ENCODE data around the gene CENPB. TPM values are rescaled to one million over a fixed set of nuclear protein-coding genes. Genes with fewer than 3 reads are reported as not detected.

The CENPB gene
- total and polyA plus RNA-seq, 12 donors = 52.3 to 95.7 (median 67.7) TPM

DNA sequence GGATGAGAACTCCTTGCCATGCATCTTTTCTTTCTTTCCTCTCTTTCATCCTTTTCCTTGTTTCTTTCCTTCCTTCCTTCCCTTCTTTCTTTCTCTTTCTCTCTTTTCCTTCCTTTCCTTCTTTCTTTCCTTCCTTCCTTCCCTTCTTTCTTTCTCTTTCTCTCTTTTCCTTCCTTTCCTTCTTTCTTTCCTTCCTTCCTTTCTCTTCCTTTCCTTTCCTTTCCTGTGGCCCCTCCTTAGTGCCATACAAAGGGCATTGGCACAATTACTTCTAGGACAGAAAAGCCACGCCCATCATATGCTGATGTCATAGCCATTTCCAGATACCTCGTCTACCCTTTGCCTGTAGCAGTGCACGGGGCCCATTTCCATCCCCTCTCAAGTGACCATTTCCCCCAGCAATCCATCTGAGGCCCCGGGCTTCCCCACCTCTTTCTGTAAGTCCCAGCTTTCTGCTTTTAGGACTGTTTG lies 2.2 kb upstream of the CENPB start:
- DNase-seq (no peak), ATAC-seq (no peak)
- Histone ChIP-seq H3K27ac (no peak overlapping the region), H3K4me3 (no peak overlapping the region), H3K36me3 (peaks cover 0 to 11% (median 0%) of the 10 kb centered on the region in 9 donors), H3K4me1 (peaks cover 17 to 36% (median 28%) of the 10 kb centered on the region in 9 donors), H3K27me3 (no peaks in the 10 kb centered on the region), H3K9me3 (no peaks in the 10 kb centered on the region)
- intact Hi-C loops (cut with DNase I) = loop anchor here in 4 of 10 donors (5.0 to 10.0 kb wide), 3 partner anchors 34 to 296 kb away; partner anchors contain the start of gene AP5S1 (in 2 of the 4)
- WGBS, 2 donors = 54 to 62% methylated on average over 4 of the region's 4 CpGs
- TF ChIP-seq, protein P1, sequence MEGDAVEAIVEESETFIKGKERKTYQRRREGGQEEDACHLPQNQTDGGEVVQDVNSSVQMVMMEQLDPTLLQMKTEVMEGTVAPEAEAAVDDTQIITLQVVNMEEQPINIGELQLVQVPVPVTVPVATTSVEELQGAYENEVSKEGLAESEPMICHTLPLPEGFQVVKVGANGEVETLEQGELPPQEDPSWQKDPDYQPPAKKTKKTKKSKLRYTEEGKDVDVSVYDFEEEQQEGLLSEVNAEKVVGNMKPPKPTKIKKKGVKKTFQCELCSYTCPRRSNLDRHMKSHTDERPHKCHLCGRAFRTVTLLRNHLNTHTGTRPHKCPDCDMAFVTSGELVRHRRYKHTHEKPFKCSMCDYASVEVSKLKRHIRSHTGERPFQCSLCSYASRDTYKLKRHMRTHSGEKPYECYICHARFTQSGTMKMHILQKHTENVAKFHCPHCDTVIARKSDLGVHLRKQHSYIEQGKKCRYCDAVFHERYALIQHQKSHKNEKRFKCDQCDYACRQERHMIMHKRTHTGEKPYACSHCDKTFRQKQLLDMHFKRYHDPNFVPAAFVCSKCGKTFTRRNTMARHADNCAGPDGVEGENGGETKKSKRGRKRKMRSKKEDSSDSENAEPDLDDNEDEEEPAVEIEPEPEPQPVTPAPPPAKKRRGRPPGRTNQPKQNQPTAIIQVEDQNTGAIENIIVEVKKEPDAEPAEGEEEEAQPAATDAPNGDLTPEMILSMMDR (IDR thresholded peaks at IDR 0.05) = no peak

DNA sequence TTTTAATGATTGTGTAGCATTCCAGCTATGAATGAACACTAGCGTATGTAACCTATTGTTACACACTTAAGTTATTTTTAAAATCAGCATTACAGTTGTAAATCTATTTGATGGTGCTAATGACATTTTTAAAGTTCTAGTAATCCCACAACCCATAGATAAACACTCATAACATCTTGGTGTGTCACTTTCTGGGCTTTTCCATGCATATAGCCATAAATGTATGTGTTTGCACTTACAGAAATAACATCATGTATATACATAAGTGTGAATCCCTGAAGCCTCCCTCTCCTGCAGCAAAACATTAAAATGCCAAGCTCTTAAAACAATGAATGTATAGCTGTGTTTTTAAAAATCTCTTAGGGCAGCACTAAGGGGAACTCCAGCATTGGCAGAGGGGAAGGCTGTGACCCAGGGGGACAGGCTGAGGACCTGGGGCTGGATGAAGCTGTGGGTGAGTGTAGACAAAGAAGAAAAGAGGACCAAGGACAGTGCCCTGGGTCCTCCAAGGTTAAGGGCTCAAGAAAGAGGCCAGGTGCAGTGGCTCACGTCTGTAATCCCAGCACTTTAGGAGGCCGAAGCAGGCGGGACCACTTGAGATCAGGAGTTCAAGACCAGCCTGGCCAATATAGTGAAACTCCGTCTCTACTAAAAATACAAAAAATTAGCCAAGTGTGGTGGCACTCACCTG lies 929 bp upstream of the CENPB start:
- TF ChIP-seq, protein P1 (IDR thresholded peaks at IDR 0.05) = no peak
- 79 to 82% methylated on average over 5 of the region's 5 CpGs for WGBS, 2 donors
- Histone ChIP-seq H3K4me3 (peak overlapping the region in 8 of 10 donors; percentile 13 to 50 (median 46)), H3K36me3 (peaks cover 0 to 14% (median 0%) of the 10 kb centered on the region in 9 donors), H3K9me3 (no peaks in the 10 kb centered on the region), H3K4me1 (peaks cover 17 to 43% (median 33%) of the 10 kb centered on the region in 9 donors), H3K27ac (peak overlapping the region in 5 of 10 donors; percentile 18 to 58 (median 40)), H3K27me3 (no peaks in the 10 kb centered on the region)
- no peak for DNase-seq
- ATAC-seq = no peak
- intact Hi-C loops (cut with DNase I) = loop anchor here in 8 of 10 donors (2.0 to 10.0 kb wide), 6 partner anchors 31 to 297 kb away; partner anchors contain the start of gene AP5S1 (in 5 of the 8)

DNA sequence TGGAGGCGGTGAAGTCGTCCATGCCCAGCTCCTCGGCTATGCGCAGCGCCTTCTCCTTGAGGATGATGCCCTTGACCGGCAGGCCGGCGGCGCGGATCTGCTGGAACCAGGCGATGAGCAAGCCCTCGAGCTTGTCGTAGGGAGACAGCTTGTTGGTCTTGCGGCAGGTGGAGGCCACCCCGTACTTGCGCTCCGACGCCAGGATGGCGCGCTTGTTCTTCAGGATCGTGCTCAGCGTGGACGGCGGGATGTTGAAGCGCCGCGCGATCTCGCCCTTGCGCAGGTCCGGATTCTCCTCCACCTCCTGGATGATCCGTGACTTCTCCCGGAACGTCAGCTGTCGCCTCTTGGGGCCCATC lies 435 bp downstream of the CENPB start:
- intact Hi-C loops (cut with DNase I) = loop anchor here in 9 of 10 donors (1.0 to 10.0 kb wide), 8 partner anchors 33 to 299 kb away; partner anchors contain the start of gene AP5S1 (in 7 of the 9)
- H3K9me3 ChIP-seq = no peaks in the 10 kb centered on the region
- H3K36me3 ChIP-seq = peaks cover 0 to 16% (median 0%) of the 10 kb centered on the region in 9 donors
- peak in 4 of 8 donors; percentile 1 to 19 (median 3) for ATAC-seq
- 0 to 1% methylated on average over 35 of the region's 35 CpGs for WGBS, 2 donors
- no peaks in the 10 kb centered on the region for H3K27me3 ChIP-seq
- TF ChIP-seq, protein P1 (IDR thresholded peaks at IDR 0.05) = no peak
- peak overlapping the region; percentile 47 to 90 (median 70) for H3K4me3 ChIP-seq
- peak overlapping the region; percentile 61 to 89 (median 84) for H3K27ac ChIP-seq
- H3K4me1 ChIP-seq = peaks cover 21 to 48% (median 35%) of the 10 kb centered on the region in 9 donors
- DNase-seq = peak; percentile 50 to 56

DNA sequence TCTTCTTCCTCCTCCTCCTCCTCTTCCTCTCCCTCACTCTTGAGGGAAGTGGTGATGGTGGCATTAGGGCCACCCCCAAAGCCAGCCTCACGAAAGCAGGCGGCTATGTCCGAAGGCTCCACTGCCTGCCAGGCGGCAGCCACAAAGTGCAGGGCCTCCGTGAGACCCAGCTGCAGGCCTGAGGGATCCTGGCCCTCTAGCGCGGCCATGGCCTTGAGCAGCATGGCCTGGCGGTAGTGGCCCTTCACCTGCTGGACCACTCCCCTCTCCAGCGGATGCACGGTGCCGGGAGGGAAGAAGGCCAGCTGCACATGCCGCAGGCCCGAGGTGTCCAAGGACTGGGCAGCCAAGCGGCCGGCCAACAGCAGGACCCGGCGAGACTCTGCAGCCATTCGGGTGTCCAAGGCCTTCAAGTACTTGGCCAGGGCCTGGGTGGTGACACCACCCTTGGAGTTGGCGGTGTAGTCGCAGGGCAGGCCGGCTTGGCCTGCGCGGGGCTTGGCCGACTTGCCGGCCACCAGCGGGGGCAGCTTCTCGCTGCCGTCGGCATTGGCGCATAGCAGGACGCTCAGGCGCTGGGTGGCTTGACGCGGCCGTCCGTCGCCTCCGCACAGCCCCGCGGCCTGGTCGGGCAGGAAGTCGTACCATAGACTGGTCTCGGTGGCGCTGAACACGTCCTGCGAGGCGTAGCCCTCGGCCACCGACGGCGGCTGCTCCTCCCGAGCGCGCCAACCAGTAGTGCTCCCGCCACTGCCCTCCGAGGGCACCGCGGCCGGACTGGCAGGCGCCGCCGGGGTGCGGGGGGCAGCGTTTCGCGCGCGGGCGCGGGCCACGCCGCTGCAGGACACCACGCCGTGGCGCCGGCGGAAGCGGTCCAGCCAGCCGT lies 1.1 kb downstream of the CENPB start:
- TF ChIP-seq, protein P1 (IDR thresholded peaks at IDR 0.05) = no peak
- DNase-seq (peak in 1 of 2 donors; percentile 19), ATAC-seq (peak in 4 of 8 donors; percentile 9 to 36 (median 12))
- Histone ChIP-seq H3K4me1 (peaks cover 24 to 53% (median 40%) of the 10 kb centered on the region in 9 donors), H3K9me3 (no peaks in the 10 kb centered on the region), H3K27me3 (no peaks in the 10 kb centered on the region), H3K27ac (peak overlapping the region; percentile 61 to 89 (median 84)), H3K4me3 (peak overlapping the region; percentile 47 to 90 (median 70)), H3K36me3 (peaks cover 0 to 16% (median 0%) of the 10 kb centered on the region in 9 donors)
- 27 to 29% methylated on average over 69 to 79 of the region's 79 CpGs for WGBS, 2 donors
- intact Hi-C loops (cut with DNase I) = loop anchor here in 9 of 10 donors (1.0 to 10.0 kb wide), 8 partner anchors 33 to 299 kb away; partner anchors contain the start of gene AP5S1 (in 7 of the 9)

All from heart right ventricle (tissue), 16 donors.